ENCODE measurements around the gene FRMPD4.

Gene FRMPD4

GRCh38 chrX:12223650-12224049 lies 85.4 kb downstream of the FRMPD4 start:
- DNase-seq = no peak

- no peak for DNase-seq
Observed at GRCh38 chrX:12225107-12225506, 86.8 kb downstream of the FRMPD4 start.

- no peak for DNase-seq
Observed at GRCh38 chrX:12227412-12228041, 89.3 kb downstream of the FRMPD4 start.

GRCh38 chrX:12228862-12229261 lies 90.6 kb downstream of the FRMPD4 start:
- no peak for DNase-seq

- DNase-seq = no peak
Observed at GRCh38 chrX:12229986-12230385, 91.7 kb downstream of the FRMPD4 start.

- no peak for DNase-seq
Observed at GRCh38 chrX:12234534-12235329, 96.5 kb downstream of the FRMPD4 start.

GRCh38 chrX:12236156-12236555 lies 97.9 kb downstream of the FRMPD4 start:
- no peak for DNase-seq

- no peak for DNase-seq
Observed at GRCh38 chrX:12237131-12237530, 98.9 kb downstream of the FRMPD4 start.

GRCh38 chrX:12237771-12238170 lies 99.5 kb downstream of the FRMPD4 start:
- no peak for DNase-seq

- no peak for DNase-seq
Observed at GRCh38 chrX:12239356-12240082, 101.2 kb downstream of the FRMPD4 start.

GRCh38 chrX:12240491-12240890 lies 102.2 kb downstream of the FRMPD4 start:
- DNase-seq = no peak

GRCh38 chrX:12241026-12241425 lies 102.8 kb downstream of the FRMPD4 start:
- DNase-seq = no peak

GRCh38 chrX:12245650-12246645 lies 107.7 kb downstream of the FRMPD4 start:
- no peak for DNase-seq

- no peak for DNase-seq
Observed at GRCh38 chrX:12249997-12250396, 111.7 kb downstream of the FRMPD4 start.

GRCh38 chrX:12263211-12263610 lies 124.9 kb downstream of the FRMPD4 start:
- no peak for DNase-seq

- DNase-seq = no peak
Observed at GRCh38 chrX:12269484-12269883, 131.2 kb downstream of the FRMPD4 start.

- no peak for DNase-seq
Observed at GRCh38 chrX:12278151-12278550, 139.9 kb downstream of the FRMPD4 start.

- no peak for DNase-seq
Observed at GRCh38 chrX:12282991-12283390, 144.7 kb downstream of the FRMPD4 start.

GRCh38 chrX:12292996-12293765 lies 154.9 kb downstream of the FRMPD4 start:
- no peak for DNase-seq

GRCh38 chrX:12297353-12297752 lies 159.1 kb downstream of the FRMPD4 start:
- no peak for DNase-seq

GRCh38 chrX:12301288-12301687 lies 163.0 kb downstream of the FRMPD4 start:
- DNase-seq = no peak

- no peak for DNase-seq
Observed at GRCh38 chrX:12304261-12304660, 166.0 kb downstream of the FRMPD4 start.

Measured in GDM1 (cell line).